Testis (tissue), 3 donors: ENCODE data around the gene TMEM30B. TPM values are rescaled to one million over a fixed set of nuclear protein-coding genes. Genes with fewer than 3 reads are reported as not detected.

Source experiments
- DNase-seq: peaks from one replicate; pipeline ENCODE4 v3.0.0-alpha.2; 2019
- H3K27ac ChIP-seq, 2 donors: fragments of 200-600 bp; sonication (generic); one replicate each; pipeline ENCODE4 v1.5.1; 2019
- H3K27me3 ChIP-seq: fragments of 200-600 bp; sonication (generic); one replicate; pipeline ENCODE4 v1.5.1; 2019
- H3K36me3 ChIP-seq: fragments of 200-600 bp; sonication (generic); one replicate; pipeline ENCODE4 v1.5.1; 2017; ENCODE audit warnings: low read depth; ENCODE audit errors: missing control alignments
- H3K4me1 ChIP-seq: fragments of 200-600 bp; sonication (generic); one replicate; pipeline ENCODE4 v1.5.1; 2019
- H3K4me3 ChIP-seq, 2 donors: fragments of 200-600 bp; sonication (generic); one replicate each; pipeline ENCODE4 v1.5.1; 2017 to 2019
- H3K9me3 ChIP-seq: fragments of 200-600 bp; sonication (generic); one replicate; pipeline ENCODE4 v1.5.1; 2017
- CTCF ChIP-seq, 3 experiments: fragments of 450-650 bp in 2 of 3; fragments of 200-600 bp in 1 of 3; sonication (generic) in 1 of 3; IDR thresholded peaks; one replicate each; pipeline ENCODE4 v1.5.1; 2016 to 2019; ENCODE audit warnings: antibody characterized with exemption in 3 of 3, mild to moderate bottlenecking in 2 of 3, moderate library complexity in 1 of 3
- POLR2A ChIP-seq: fragments of 450-650 bp; IDR thresholded peaks from one replicate; pipeline ENCODE4 v1.6.1; 2017; ENCODE audit warnings: antibody characterized with exemption, mild to moderate bottlenecking, moderate library complexity
- WGBS, 2 donors: methylation state at CpG; one replicate each; pipeline ENCODE4 v1.1.5; 2018; 5-methylcytosine and 5-hydroxymethylcytosine counted together
- intact Hi-C: fragments of 100-400 bp; cut with DNase I; formaldehyde crosslinking; loops from one replicate; pipeline ENCODE4 v1.15.1; 2023; ENCODE audit warnings: low total_unique reads
- polyA plus RNA-seq: library from polyadenylated mRNA; stranded (reverse); fragments of 350-450 nt; fragmentation: Illumina TruSeq; extraction: RNeasy Lipid Tissue Mini Kit (QIAGEN cat#74804); gene quantifications from one replicate; pipeline ENCODE4 v1.2.3, GENCODE V29; 2014; ENCODE audit warnings: low read depth, low replicate concordance; ENCODE audit not compliant: insufficient read depth
- total RNA-seq, 2 donors: library from RNA; depleted of rRNA; stranded (reverse); fragments of >200 nt; gene quantifications; one replicate each; pipeline ENCODE4 v1.2.3, GENCODE V29; 2016

The TMEM30B gene
- total and polyA plus RNA-seq, 3 donors from 2014 or later: 5.9 to 11.4 (median 8.9) TPM

GRCh38 chr14:61260939-61261776, 20.0 kb downstream of the TMEM30B start:
- no peak overlapping the region for H3K27ac ChIP-seq
- H3K27me3 ChIP-seq: no peaks in the 10 kb centered on the region
- no peaks in the 10 kb centered on the region for H3K9me3 ChIP-seq
- no peaks in the 10 kb centered on the region for H3K36me3 ChIP-seq
- WGBS, 2 donors: 85 to 88% methylated on average over 8 of the region's 8 CpGs
- no peak overlapping the region for H3K4me3 ChIP-seq
- H3K4me1 ChIP-seq: peaks cover 6% of the 10 kb centered on the region
- DNase-seq: no peak
- TF ChIP-seq POLR2A (no peak), CTCF (IDR thresholded peaks at IDR 0.05) (no peak)
- intact Hi-C loops: no loop called here

GRCh38 chr14:61258985-61259384, 22.2 kb downstream of the TMEM30B start:
- no peaks in the 10 kb centered on the region for H3K27me3 ChIP-seq
- H3K9me3 ChIP-seq: no peaks in the 10 kb centered on the region
- H3K4me1 ChIP-seq: peaks cover 6% of the 10 kb centered on the region
- 45 to 48% methylated on average over 4 of the region's 4 CpGs for WGBS, 2 donors
- no peaks in the 10 kb centered on the region for H3K36me3 ChIP-seq
- no peak for TF ChIP-seq POLR2A
- no peak for TF ChIP-seq CTCF (IDR thresholded peaks at IDR 0.05)
- no peak overlapping the region for H3K27ac ChIP-seq
- DNase-seq: no peak
- intact Hi-C loops: loop anchor here (10.0 kb wide), 1 partner anchor 634 kb away; no protein-coding TSS in a partner anchor
- no peak overlapping the region for H3K4me3 ChIP-seq

GRCh38 chr14:61257469-61258057, 23.6 kb downstream of the TMEM30B start:
- Histone ChIP-seq H3K9me3 (no peaks in the 10 kb centered on the region), H3K27me3 (no peaks in the 10 kb centered on the region), H3K27ac (no peak overlapping the region), H3K4me1 (peaks cover 11% of the 10 kb centered on the region), H3K36me3 (no peaks in the 10 kb centered on the region), H3K4me3 (no peak overlapping the region)
- no peak for DNase-seq
- 63 to 65% methylated on average over 5 of the region's 5 CpGs for WGBS, 2 donors
- intact Hi-C loops: loop anchor here (10.0 kb wide), 1 partner anchor 633 kb away; no protein-coding TSS in a partner anchor
- TF ChIP-seq CTCF (IDR thresholded peaks at IDR 0.05): no peak
- no peak for TF ChIP-seq POLR2A

- no peak for DNase-seq
- 57 to 58% methylated on average over 6 of the region's 6 CpGs for WGBS, 2 donors
- H3K4me1 ChIP-seq: peaks cover 11% of the 10 kb centered on the region
- H3K4me3 ChIP-seq: no peak overlapping the region
- H3K36me3 ChIP-seq: no peaks in the 10 kb centered on the region
- TF ChIP-seq CTCF (IDR thresholded peaks at IDR 0.05) (no peak), POLR2A (no peak)
- intact Hi-C loops: loop anchor here (10.0 kb wide), 1 partner anchor 632 kb away; no protein-coding TSS in a partner anchor
- H3K27me3 ChIP-seq: no peaks in the 10 kb centered on the region
- no peak overlapping the region for H3K27ac ChIP-seq
- H3K9me3 ChIP-seq: no peaks in the 10 kb centered on the region
Observed at GRCh38 chr14:61256826-61257468, 24.2 kb downstream of the TMEM30B start.
